Inflammatory macrophage treated with lipopolysaccharide for 1 hour (primary cell): Measurements from ENCODE around the gene FHAD1.

Experiments used
- DNase-seq, 2 donors: peaks; one replicate each; pipeline ENCODE4 v3.0.0-alpha.2; 2020 to 2022

FHAD1 gene

GRCh38 chr1:15218287-15219279 is 28.4 kb upstream of the FHAD1 start:
- peak; percentile 62 to 81 for DNase-seq

DNA sequence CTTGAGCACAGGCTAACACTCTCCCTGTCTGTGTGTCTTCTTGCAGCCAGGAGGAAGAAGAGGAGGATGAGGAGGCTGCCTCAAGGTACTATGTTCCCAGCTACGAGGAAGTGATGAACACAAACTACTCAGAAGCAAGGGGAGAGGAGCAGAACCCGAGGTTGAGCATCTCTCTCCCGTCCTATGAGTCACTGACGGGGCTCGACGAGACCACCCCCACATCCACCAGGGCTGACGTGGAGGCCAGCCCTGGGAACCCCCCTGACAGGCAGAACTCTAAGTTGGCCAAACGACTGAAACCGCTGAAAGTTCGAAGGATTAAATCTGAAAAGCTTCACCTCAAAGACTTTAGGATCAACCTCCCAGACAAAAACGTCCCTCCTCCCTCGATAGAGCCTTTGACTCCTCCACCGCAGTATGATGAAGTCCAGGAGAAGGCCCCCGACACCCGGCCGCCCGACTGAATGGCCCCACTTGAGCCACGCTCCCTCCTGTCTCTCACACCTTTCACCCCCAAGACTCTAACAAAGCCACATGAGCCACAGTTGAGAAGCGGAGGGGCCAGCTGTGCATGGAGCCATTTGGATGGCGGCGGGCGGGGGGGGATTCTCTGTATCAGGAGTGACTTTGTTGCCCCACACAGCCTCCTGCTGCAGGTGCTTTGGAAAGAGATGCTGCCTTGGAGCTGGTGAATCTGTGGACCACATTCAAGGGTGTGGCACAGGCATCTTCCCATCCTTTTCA is 27.6 kb upstream of the FHAD1 start:
- DNase-seq = no peak

DNA sequence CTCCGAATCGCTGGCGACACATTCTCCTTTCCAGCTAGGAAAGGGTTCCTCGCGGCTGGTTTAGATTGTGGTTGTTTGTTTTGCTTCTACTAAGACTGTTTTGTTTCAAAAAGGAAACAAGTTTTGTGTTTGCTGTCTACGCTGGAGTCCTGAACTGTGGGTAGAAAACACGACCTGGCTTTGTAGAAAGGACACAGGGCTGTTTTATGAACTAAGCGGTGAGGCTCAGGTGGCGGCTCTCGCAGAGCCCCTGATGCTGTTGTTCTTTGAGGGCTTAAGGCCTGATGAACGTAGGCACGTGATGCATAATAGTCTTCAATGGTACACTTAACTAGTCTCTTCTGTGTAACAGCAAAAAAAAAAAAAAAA is 27.0 kb upstream of the FHAD1 start:
- DNase-seq = no peak

DNA sequence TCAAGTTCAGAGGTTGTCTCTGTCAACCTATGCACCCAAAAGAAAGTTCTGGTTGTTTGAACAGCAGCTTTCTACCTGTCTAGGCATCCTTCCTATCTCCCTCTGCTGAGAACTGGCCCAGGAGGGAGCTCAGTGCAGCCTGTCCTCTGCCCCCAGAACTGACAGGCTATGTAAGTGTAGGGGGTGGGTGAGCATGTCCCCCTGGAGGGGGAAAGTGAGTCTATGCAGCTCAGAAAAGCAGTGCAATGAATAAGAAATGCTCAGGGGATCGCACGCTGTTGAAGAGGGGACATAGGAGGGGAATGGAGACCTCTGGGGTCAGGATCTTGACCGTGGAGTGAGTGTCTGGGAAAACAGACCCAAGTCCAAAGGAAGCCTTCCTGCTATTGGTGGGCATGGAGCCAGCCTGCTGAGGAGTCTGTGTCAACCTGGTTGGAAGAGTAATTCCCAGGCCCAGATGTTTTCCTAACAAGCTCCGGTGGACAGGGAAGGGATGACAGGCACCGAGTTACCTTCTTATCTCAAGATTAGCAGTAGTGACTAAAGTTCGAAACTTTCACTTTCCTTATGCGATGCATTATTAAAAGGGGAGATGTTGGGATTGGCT is 26.1 kb upstream of the FHAD1 start:
- DNase-seq = no peak

GRCh38 chr1:15222653-15223303 is 24.2 kb upstream of the FHAD1 start:
- no peak for DNase-seq

DNA sequence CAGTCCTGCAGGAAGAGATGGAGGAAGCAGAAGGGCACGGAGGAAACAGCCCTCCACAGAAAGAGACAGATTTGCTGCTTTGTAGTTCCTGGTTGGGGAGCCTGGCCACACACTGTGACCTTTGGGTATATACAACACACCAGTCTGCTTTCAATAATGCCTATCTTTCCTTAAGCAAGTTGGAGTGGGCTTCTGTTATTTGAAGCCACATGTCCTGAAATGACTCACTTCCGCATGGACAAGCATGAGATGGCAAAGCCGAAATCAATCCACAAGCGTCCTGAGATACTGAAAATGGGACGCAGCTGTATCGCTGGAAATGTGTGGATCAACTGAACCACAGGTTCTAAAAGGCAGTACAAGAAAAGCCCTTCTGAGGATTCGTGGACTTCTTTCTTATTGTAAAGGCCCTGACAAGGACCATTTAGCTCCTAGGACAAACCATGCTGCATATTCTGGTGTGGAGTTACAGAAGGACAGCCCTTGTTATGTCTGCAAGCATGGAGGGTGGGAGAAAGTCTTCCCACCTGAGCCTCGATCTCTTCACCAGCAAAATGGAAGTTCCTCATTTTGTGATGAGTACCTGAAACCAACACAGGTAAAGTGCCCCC is 22.7 kb upstream of the FHAD1 start:
- peak; percentile 72 to 90 for DNase-seq

DNA sequence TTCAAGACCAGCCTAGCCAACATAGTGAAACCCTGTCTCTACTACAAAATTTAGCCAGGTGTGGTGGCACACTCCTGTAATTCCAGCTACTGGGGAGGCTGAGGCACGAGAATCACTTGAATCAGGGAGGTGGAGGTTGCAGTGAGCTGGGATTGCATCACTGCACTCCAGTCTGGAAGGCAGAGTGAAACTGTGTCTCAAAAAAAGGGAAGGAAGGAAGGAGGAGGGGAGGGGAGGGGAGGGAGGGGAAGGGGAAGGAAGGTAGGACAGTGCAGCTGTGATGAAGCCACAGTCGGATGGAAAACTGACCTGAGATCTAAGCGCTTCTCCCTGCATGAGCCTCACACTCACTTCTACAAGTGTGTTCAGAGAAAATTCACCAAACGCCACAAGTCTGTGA is 22.0 kb upstream of the FHAD1 start:
- DNase-seq = peak in 1 of 2 donors; percentile 38

GRCh38 chr1:15225461-15225860 is 21.6 kb upstream of the FHAD1 start:
- DNase-seq = peak; percentile 20 to 65

GRCh38 chr1:15226388-15227255 is 20.4 kb upstream of the FHAD1 start:
- no peak for DNase-seq

DNA sequence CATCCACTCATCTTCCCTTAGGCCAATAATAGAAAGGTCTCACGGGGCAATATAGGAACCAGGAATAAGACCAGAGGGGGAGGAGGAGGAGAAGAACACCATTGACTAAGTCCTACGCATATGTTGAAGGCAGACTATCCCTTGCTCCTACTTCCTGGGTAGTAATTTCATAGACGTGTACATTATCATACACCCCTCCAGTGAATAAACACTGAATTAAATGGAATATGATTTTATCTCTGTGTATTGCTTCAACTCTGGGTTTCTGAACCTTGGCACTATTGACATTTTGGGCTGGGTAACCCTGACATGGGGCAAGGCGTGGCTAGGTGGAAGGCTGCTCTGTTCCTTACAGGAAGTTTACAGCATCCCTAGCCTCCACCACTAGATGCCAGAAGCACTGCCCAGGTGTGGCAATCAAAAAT is 17.3 kb upstream of the FHAD1 start:
- peak; percentile 38 to 43 for DNase-seq

DNA sequence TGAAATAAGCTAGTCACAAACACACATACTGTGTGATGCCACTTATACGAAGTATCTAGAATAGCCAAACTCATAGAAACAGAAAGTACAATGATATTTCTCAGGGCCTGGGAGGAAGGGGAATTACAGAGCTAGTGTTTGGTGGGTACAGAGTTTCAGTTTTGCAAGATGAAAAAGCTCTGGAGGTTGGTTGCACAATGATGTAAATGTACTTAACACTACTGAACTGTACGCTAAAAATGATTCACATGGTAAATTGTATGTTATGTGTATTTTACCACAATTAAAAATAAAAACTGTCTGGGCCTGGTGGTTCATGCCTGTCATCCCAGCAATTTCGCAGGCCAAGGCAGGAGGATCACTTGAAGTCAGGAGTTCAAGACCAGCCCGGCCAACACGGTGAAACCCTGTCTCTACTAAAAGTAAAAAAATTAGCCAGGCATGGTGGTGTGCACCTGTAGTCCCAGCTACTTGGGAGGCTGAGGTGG is 15.3 kb upstream of the FHAD1 start:
- peak; percentile 93 to 97 for DNase-seq

- no peak for DNase-seq
Measured at GRCh38 chr1:15233689-15234088, 13.3 kb upstream of the FHAD1 start.

DNA sequence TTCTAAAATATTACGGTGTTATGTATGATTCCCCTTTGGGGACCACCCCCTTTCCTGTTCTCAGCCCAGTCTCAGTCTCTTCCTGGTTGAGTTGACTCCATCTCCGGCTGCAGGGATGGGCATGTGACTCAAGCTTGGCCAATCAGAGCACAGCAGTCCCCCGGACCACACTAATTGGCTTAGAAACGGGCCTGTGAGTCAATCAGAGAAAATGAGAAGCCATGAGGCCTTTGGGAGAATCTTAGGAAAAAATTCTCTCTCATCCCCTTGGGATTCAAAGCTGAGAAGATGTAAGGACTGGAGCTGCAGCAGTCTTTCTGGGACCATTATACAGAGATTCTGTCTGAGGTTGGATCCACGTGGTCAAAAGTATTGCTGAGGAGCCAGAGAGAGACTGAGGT is 10.7 kb upstream of the FHAD1 start:
- peak in 1 of 2 donors; percentile 47 for DNase-seq

DNA sequence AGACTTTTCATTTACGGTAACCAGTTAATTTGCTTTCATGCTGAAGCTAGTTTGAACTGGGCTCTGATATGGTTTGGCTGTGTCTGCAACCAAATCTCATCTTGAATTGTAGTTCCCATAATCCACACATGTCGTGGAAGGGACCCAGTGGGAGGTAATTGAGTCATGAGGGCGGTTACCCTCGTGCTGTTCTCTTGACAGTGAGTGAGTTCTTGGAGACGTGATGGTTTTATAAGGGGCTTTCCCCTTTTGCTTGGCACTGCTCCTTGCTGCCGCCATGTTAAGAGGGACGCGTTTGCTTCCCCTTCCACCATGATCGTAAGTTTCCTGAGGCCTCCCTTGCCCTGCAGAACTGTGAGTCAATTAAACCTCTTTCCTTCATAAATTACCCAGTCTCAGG is 10.3 kb upstream of the FHAD1 start:
- DNase-seq = peak; percentile 71 to 96

DNA sequence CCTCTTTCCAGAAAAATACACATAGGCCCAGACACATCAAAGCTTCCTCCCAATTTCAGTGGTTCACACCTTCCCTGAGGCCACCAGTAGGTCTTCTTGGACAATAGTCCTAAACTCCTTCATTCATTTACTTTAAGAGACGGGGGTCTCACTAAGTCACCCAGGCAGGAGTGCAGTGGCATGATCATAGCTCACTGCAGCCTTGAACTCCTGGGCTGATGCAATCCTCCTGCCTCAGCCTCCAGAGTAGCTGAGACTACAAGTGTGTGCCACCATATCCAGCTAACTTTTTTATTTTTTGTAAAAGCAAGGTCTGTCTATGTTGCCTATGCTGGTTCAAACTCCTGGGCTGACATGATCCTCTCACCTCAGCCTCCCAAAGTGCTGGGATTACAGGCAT is 8.2 kb upstream of the FHAD1 start:
- DNase-seq = no peak

- DNase-seq = no peak
Measured at GRCh38 chr1:15242766-15243165, 4.3 kb upstream of the FHAD1 start.

DNA sequence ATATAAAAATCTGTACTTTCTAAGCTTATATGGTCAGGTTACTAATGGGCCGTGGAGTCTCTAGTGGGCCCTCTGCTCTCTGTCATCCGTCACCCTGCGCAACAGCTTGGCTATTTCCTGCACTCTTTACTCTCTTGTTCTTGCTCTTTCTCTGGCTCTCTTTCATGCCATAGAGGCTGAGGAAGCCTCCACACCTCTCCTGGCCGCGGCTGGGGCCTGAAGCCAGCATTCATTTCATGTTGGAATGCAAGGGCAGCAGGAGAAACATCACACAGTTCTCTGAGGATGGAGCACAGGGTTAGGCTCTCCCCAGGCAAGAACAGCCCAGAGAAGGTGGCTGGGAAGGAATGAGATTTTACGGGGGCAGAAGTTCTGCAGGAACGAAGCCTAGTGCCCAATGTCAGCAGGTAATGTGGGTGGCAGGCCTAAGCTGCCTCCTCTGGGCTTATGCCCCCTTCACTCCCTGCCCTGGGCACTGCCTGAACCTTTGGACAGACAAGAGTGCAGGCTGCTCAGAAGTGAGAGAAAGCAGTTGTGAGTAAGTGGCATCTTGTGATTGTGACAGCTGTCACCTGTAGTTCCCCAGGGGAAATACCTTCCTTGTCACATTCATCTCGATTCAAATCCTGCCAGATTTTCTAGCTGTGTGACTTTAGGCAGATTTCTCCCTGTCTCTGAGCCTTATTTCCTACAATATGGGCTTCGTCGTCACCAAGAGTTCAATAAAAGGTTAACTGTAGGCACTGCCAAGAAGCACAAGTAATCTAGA is 3.6 kb upstream of the FHAD1 start:
- DNase-seq = no peak

DNA sequence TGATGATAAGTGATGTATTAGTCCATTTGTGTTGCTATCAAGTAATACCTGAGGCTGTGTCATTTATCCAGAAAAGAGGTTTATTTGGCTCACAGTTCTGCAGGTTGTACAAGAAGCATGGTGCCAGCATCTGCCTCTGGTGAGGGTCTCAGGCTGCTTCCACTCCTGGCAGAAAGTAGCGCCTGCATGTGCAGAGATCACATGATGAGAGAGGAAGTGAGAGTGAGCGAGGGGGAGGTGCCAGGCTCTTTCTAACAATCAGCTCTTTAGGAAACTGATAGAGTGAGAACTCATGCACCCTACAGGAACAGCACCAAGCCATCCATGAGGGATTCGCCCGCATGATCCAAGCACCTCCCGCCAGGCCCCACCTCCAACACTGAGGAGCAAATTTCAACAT is 2.2 kb upstream of the FHAD1 start:
- no peak for DNase-seq

GRCh38 chr1:15245593-15246360 is 1.2 kb upstream of the FHAD1 start:
- peak; percentile 66 to 72 for DNase-seq

DNA sequence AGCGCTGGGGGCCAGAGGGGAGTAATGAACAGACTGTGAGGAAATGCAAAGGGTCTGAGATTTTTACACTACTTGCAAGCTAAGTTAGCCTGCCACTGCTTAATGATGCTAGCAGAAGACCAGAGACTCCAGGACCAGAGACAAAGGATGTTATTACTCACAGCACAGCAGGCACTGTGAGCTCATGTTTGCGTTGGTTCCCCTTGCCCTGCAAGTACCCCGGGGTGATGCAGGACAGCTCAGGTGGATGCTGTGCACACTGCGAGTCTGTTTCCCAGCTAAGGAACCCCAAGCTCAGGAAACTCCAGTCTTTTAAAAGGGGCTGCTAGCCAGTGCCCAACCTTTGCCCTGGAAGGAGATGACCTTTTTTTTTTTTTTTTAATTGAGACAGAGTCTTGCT is 1.2 kb downstream of the FHAD1 start:
- no peak for DNase-seq
